CD8-positive, alpha-beta memory T cell (primary cell): Measurements from ENCODE around the gene APIP. TPM values are rescaled to one million over a fixed set of nuclear protein-coding genes. Genes with fewer than 3 reads are reported as not detected.
"Not testable (repeated sequence)": the region's sequence is repeated elsewhere in the genome, so short reads cannot be mapped to it uniquely, and the experiment has no call there.

Source experiments
- CTCF ChIA-PET: fragments of 350-600 bp; sonication (Branson Sonifier 250); formaldehyde crosslinking; loops from one replicate; lab custom pipeline; 2021; ENCODE audit warnings: antibody characterized with exemption; lab: Charles Lee
- POLR2A ChIA-PET: fragments of 350-600 bp; sonication (Branson Sonifier 250); formaldehyde crosslinking; loops from one replicate; lab custom pipeline; 2021; ENCODE audit warnings: antibody characterized with exemption; lab: Charles Lee
- DNase-seq, 5 donors: peaks; one replicate each; pipeline versions ENCODE4 v3.0.0 to v3.0.0-alpha.2; 2020 to 2022; ENCODE audit warnings: mixed read lengths in 1 of 5
- H3K27ac ChIP-seq: one replicate; pipeline ENCODE4 v1.7.0; 2013; ENCODE audit warnings: low read depth, mild to moderate bottlenecking, low read length, moderate library complexity
- H3K27me3 ChIP-seq: 2 replicates; pipeline ENCODE4 v1.7.0; 2013; ENCODE audit warnings: low read length, mild to moderate bottlenecking; ENCODE audit not compliant: insufficient read depth, poor library complexity, severe bottlenecking
- H3K36me3 ChIP-seq: 2 replicates; pipeline ENCODE4 v1.7.0; 2013; ENCODE audit warnings: mild to moderate bottlenecking, low read length, moderate library complexity; ENCODE audit not compliant: insufficient read depth
- H3K4me1 ChIP-seq: 2 replicates; pipeline ENCODE4 v1.7.0; 2013; ENCODE audit warnings: mild to moderate bottlenecking, low read length, moderate library complexity; ENCODE audit not compliant: insufficient read depth
- H3K4me3 ChIP-seq: 2 replicates; pipeline ENCODE4 v1.7.0; 2013; ENCODE audit warnings: mild to moderate bottlenecking, low read length
- H3K9me3 ChIP-seq: 2 replicates; pipeline ENCODE4 v1.7.0; 2013; ENCODE audit warnings: mild to moderate bottlenecking, low read length
- H3K27ac Mint-ChIP-seq, 8 donors: one replicate each; pipeline ENCODE4 v1.8.0; 2020 to 2021; ENCODE audit warnings: mixed read lengths in 8 of 8, mild to moderate bottlenecking in 6 of 8, inconsistent platforms in 3 of 8, moderate library complexity in 3 of 8
- H3K27me3 Mint-ChIP-seq, 2 donors: one replicate each; pipeline ENCODE4 v1.8.0; 2020 to 2021; ENCODE audit warnings: mixed read lengths in 2 of 2, mild to moderate bottlenecking in 1 of 2, moderate library complexity in 1 of 2
- H3K36me3 Mint-ChIP-seq, 3 donors: one replicate each; pipeline ENCODE4 v1.8.0; 2020 to 2021; ENCODE audit warnings: mixed read lengths in 3 of 3, inconsistent platforms in 1 of 3, mild to moderate bottlenecking in 1 of 3
- H3K4me1 Mint-ChIP-seq, 3 donors: one replicate each; pipeline ENCODE4 v1.8.0; 2020 to 2021; ENCODE audit warnings: mixed read lengths in 3 of 3, inconsistent platforms in 1 of 3, mild to moderate bottlenecking in 1 of 3
- H3K4me3 Mint-ChIP-seq, 7 donors: one replicate each; pipeline ENCODE4 v1.8.0; 2020 to 2021; ENCODE audit warnings: mixed read lengths in 7 of 7, mild to moderate bottlenecking in 6 of 7, moderate library complexity in 4 of 7, inconsistent platforms in 2 of 7
- H3K9me3 Mint-ChIP-seq, 5 donors: one replicate each; pipeline ENCODE4 v1.8.0; 2020 to 2022; ENCODE audit warnings: mixed read lengths in 5 of 5, mild to moderate bottlenecking in 3 of 5, moderate library complexity in 2 of 5, inconsistent platforms in 1 of 5
- polyA plus RNA-seq: library from polyadenylated mRNA; unstranded; fragments of 300-500 nt; fragmentation: Illumina TruSeq; gene quantifications from one replicate; pipeline ENCODE4 v1.2.3, GENCODE V29; 2021
- total RNA-seq, 2 experiments: library from RNA; stranded (reverse); gene quantifications; one replicate each; pipeline ENCODE4 v1.2.3, GENCODE V29; 2021

Gene APIP
- total and polyA plus RNA-seq, 3 experiments from 2014 or later, result 20.4 to 38.8 (median 36.4) TPM

DNA sequence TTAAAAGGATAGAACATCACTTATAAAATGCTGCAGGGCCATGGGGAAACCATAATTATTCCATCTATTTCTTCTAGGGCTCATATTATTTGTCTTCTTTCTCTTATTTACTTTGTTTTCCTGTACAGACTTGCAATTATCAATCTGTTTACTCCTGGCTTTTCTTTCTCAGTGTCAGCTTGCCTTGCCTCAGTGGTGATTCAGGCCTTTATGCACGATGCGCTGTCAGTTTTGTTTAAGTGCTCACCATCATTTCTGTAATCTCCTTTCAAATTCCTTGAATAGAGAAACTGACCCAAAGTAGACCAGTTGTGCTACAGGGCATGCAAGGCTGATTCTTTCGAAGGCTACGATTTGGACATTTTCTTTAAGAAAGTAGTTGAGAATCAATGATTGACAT is 5.0 kb upstream of the APIP start:
- Histone ChIP-seq H3K4me3 (no peak overlapping the region), H3K9me3 (no peaks in the 10 kb centered on the region), H3K36me3 (no peaks in the 10 kb centered on the region), H3K27me3 (no peaks in the 10 kb centered on the region), H3K27ac (no peak overlapping the region), H3K4me1 (peaks cover 8% of the 10 kb centered on the region)
- H3K9me3 Mint-ChIP-seq, result no peaks in the 10 kb centered on the region
- peak overlapping the region in 2 of 8 donors; percentile 5 to 8 for H3K27ac Mint-ChIP-seq
- H3K4me3 Mint-ChIP-seq, result peak overlapping the region in 1 of 7 donors; percentile 9
- H3K27me3 Mint-ChIP-seq, result no peaks in the 10 kb centered on the region
- CTCF ChIA-PET, result interaction anchor here (1.3 to 6.8 kb wide), 2 partner anchors 385 to 471 kb away, joined by 4 to 75 read pairs; no protein-coding TSS in a partner anchor
- peaks cover 20 to 38% (median 31%) of the 10 kb centered on the region in 3 donors for H3K4me1 Mint-ChIP-seq
- peaks cover 0 to 4% (median 2%) of the 10 kb centered on the region in 3 donors for H3K36me3 Mint-ChIP-seq
- POLR2A ChIA-PET, result no interaction called here
- DNase-seq, result no peak

DNA sequence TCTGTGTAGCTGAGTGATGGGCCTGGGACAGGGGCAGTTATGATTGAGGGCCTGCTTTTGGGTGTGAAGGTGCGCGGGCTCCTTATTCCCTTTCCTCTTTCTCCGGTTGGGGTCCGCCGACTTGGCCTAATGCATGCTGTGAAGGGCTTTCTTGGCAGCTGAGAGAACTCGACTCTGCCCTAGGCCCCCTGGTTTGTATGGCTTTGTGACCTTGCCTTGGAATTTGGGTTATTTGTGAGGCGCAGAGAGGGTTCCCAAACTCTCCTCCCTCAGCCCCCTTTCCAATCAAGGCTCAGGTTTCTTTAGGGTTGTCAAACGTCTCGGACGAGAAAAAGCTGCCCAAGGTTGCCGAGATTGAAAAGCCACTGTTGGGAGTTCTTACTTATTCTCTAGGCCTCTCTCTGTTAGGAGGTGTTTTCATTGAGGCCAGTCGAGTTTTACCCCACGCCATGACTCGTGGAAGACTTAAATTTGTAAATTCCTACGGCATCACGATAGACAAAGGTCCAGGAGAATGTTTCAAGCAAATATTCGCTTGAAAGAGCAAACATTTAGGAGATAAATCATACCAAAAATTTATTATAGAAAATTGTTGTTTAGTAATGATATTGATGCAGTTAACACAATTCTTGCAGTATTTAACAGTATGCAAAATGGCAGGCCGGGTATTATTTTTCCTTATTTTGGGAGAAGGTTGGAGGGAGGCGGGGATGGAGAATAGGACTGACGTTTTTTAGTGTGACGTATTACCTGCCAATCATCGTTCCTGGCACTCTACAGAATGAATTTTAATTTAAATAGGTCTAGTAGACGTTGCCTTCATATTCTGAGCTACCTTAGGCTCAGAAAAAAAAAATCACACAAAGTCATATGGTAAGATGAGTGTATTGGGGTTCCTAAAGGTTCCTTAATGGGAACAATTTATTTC is 928 bp upstream of the APIP start:
- Histone ChIP-seq H3K36me3 (no peaks in the 10 kb centered on the region), H3K27me3 (no peaks in the 10 kb centered on the region), H3K9me3 (no peaks in the 10 kb centered on the region), H3K4me3 (peak overlapping the region; percentile 93), H3K4me1 (peaks cover 28% of the 10 kb centered on the region), H3K27ac (peak overlapping the region; percentile 85)
- Mint-ChIP-seq H3K4me1 (peaks cover 36 to 60% (median 49%) of the 10 kb centered on the region in 3 donors), H3K36me3 (peaks cover 0 to 17% (median 5%) of the 10 kb centered on the region in 3 donors), H3K4me3 (peak overlapping the region; percentile 92 to 99 (median 95)), H3K9me3 (no peaks in the 10 kb centered on the region), H3K27ac (peak overlapping the region; percentile 94 to 100 (median 97)), H3K27me3 (no peaks in the 10 kb centered on the region)
- ChIA-PET CTCF (interaction anchor here (0.8 to 1.4 kb wide), 3 partner anchors 8 to 478 kb away, joined by 3 to 5 read pairs (median 3); no protein-coding TSS in a partner anchor), POLR2A (interaction anchor here (1.7 kb wide), 1 partner anchor 8 kb away, joined by 5 read pairs; no protein-coding TSS in a partner anchor)
- no peak for DNase-seq

DNA sequence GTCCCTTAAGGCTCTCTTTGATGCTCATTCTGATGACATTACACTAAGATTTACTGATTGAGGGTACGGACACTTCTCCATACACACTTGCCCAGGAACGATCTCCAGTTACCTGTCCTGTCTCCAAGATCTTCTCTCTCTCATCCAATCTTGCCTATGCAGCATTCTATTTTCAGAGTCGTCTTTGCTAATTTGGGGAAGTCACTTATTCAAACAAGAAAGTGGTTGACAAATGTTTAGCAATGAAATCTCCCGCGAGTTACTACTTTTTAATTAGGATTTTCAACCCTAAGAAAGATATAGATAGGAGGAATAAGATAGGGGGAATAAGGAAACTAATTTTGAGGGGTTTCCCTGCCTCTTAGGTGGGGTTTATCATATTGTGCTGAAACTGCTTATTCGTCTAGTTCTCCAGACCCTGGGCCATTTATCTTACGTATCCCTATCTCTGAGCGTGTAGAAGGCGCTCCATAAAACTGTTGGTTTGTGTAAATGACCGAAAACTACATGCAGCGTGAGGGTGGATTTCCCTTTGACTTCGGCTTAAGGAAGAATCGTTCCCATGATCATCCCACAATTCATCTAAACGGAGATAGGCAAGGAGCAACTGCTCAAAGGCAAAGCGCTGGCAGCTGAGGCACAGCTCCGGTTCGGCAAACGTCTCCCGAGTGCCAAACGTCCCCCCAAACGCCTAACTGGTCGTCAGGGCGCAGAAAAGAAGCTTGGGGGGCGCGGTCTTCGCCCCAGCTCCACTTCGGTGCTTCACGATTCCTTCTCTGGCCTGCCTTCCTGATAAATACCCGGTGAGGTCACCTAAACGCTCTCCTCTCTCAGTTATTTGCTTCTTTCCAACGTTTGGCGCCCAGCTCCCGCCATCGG is 804 bp downstream of the APIP start:
- H3K27me3 Mint-ChIP-seq, result no peaks in the 10 kb centered on the region
- Histone ChIP-seq H3K27me3 (no peaks in the 10 kb centered on the region), H3K4me3 (peak overlapping the region; percentile 93), H3K27ac (peak overlapping the region; percentile 85), H3K4me1 (peaks cover 28% of the 10 kb centered on the region), H3K9me3 (no peaks in the 10 kb centered on the region), H3K36me3 (no peaks in the 10 kb centered on the region)
- H3K9me3 Mint-ChIP-seq, result no peaks in the 10 kb centered on the region
- peaks cover 0 to 16% (median 5%) of the 10 kb centered on the region in 3 donors for H3K36me3 Mint-ChIP-seq
- H3K27ac Mint-ChIP-seq, result peak overlapping the region; percentile 94 to 100 (median 97)
- peaks cover 34 to 52% (median 49%) of the 10 kb centered on the region in 3 donors for H3K4me1 Mint-ChIP-seq
- ChIA-PET POLR2A (interaction anchor here (0.7 to 0.8 kb wide), 2 partner anchors 477 to 1141 kb away, joined by 3 to 4 read pairs; partner anchors contain the start of gene FBXO3), CTCF (interaction anchor here (1.0 to 1.4 kb wide), 2 partner anchors 11 to 390 kb away, joined by 3 to 5 read pairs; no protein-coding TSS in a partner anchor)
- H3K4me3 Mint-ChIP-seq, result peak overlapping the region; percentile 92 to 99 (median 95)
- DNase-seq, result peak in 1 of 5 donors; percentile 2

DNA sequence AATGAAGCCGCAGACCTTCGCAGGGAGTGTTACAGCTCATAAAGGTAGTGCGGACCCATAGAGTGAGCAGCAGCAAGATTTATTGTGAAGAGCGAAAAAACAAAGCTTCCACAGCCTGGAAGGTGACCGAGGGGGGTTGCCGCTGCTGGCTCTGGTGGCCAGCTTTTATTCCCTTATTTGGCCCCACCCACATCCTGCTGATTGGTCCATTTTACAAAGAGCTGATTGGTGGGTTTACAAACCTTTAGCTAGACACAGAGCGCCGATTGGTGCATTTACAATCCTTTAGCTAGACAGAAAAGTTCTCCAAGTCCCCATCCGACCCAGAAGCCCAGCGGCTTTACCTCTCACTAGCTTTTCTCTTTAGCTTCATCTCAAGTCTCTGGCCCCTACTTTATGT is 2.6 kb downstream of the APIP start:
- peaks cover 0 to 16% (median 5%) of the 10 kb centered on the region in 3 donors for H3K36me3 Mint-ChIP-seq
- H3K27me3 ChIP-seq, POLR2A ChIA-PET, H3K36me3 ChIP-seq, H3K27ac ChIP-seq, DNase-seq, H3K9me3 ChIP-seq, H3K27me3 Mint-ChIP-seq, H3K4me3 ChIP-seq, H3K9me3 Mint-ChIP-seq: not testable (repeated sequence)
- peaks cover 33 to 47% (median 46%) of the 10 kb centered on the region in 3 donors for H3K4me1 Mint-ChIP-seq
- peak overlapping the region in 1 of 7 donors; percentile 92 for H3K4me3 Mint-ChIP-seq
- peak overlapping the region in 1 of 8 donors; percentile 98 for H3K27ac Mint-ChIP-seq
- CTCF ChIA-PET, result interaction anchor here (0.6 kb wide), 1 partner anchor 132 kb away, joined by 3 read pairs; no protein-coding TSS in a partner anchor
- peaks cover 28% of the 10 kb centered on the region for H3K4me1 ChIP-seq

DNA sequence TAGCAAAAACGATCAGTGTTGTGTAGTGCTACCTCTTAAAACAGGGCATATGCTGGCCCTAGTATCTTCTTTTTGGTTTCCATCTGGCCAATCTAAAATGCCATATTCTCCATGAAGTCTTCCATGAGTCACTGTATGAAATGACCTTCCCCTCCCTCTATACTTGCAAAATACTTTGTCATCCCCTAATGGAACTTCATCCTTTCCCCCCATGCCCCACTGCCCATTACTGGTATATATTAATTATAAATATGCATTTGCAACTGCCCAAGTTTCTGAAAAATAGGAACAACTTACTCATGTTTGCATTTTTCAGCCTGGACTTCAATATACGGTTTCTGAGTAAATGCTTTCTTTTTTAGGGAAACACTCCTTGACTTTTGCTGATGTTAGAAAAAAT is 4.5 kb downstream of the APIP start:
- Mint-ChIP-seq H3K27ac (no peak overlapping the region), H3K9me3 (no peaks in the 10 kb centered on the region), H3K4me1 (peaks cover 19 to 30% (median 28%) of the 10 kb centered on the region in 3 donors), H3K36me3 (peaks cover 0 to 15% (median 5%) of the 10 kb centered on the region in 3 donors), H3K27me3 (no peaks in the 10 kb centered on the region), H3K4me3 (no peak overlapping the region)
- Histone ChIP-seq H3K4me3 (no peak overlapping the region), H3K9me3 (no peaks in the 10 kb centered on the region), H3K27ac (no peak overlapping the region), H3K36me3 (no peaks in the 10 kb centered on the region), H3K27me3 (no peaks in the 10 kb centered on the region), H3K4me1 (peaks cover 20% of the 10 kb centered on the region)
- POLR2A ChIA-PET, result no interaction called here
- CTCF ChIA-PET, result no interaction called here
- DNase-seq, result no peak

DNA sequence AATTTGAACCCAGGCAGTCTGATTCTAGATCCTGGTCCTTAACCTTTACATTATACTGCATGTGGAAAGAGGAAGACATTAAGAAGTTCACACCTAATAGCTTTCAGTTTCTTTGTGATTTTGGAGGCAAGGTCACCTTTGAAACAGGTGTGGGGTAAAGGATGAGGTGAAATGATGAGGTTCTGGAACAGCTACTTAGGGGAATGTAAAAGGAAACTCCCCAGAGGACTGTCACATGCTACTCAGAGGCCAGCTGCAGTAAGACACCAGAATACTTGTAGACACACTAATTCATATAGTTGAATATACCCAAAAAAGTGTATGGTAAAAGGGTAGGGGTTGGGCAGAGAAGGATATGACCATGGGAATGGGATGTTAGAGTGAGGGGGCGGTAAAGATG is 5.4 kb downstream of the APIP start:
- H3K36me3 Mint-ChIP-seq, result peaks cover 0 to 14% (median 9%) of the 10 kb centered on the region in 3 donors
- Histone ChIP-seq H3K36me3 (no peaks in the 10 kb centered on the region), H3K27ac (no peak overlapping the region), H3K9me3 (no peaks in the 10 kb centered on the region), H3K4me1 (peaks cover 20% of the 10 kb centered on the region), H3K27me3 (no peaks in the 10 kb centered on the region), H3K4me3 (no peak overlapping the region)
- DNase-seq, result no peak
- POLR2A ChIA-PET, result no interaction called here
- H3K27ac Mint-ChIP-seq, result no peak overlapping the region
- no peaks in the 10 kb centered on the region for H3K27me3 Mint-ChIP-seq
- CTCF ChIA-PET, result interaction anchor here (0.5 to 0.6 kb wide), 2 partner anchors 577 to 1118 kb away, joined by 3 read pairs; no protein-coding TSS in a partner anchor
- no peak overlapping the region for H3K4me3 Mint-ChIP-seq
- peaks cover 18 to 30% (median 23%) of the 10 kb centered on the region in 3 donors for H3K4me1 Mint-ChIP-seq
- H3K9me3 Mint-ChIP-seq, result no peaks in the 10 kb centered on the region

DNA sequence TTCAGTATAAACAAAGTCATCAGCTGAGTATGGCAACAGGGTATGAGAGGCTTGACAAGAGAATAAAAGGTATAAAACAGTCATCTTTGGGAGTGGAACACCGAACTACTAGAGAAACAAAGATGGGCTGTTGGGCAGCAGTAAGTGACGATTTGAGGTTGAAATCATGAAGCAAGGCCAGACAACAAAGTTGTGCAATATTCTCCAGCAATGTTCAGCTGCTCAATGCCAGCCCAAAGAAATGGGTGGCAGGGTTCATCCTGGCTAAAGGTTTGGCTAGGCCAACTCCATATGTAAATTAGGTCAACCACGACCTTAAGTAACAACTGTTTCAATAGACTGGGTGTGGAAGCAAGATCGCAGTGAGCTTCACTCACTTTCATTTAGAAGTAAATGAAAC is 6.2 kb downstream of the APIP start:
- Mint-ChIP-seq H3K27me3 (no peaks in the 10 kb centered on the region), H3K36me3 (peaks cover 0 to 12% (median 11%) of the 10 kb centered on the region in 3 donors), H3K27ac (no peak overlapping the region), H3K4me3 (no peak overlapping the region), H3K4me1 (peaks cover 11 to 26% (median 19%) of the 10 kb centered on the region in 3 donors), H3K9me3 (no peaks in the 10 kb centered on the region)
- no peak for DNase-seq
- ChIA-PET CTCF (interaction anchor here (1.0 kb wide), 1 partner anchor 10 kb away, joined by 4 read pairs; no protein-coding TSS in a partner anchor), POLR2A (interaction anchor here (0.6 kb wide), 1 partner anchor 8 kb away, joined by 3 read pairs; no protein-coding TSS in a partner anchor)
- Histone ChIP-seq H3K27me3 (no peaks in the 10 kb centered on the region), H3K4me3 (no peak overlapping the region), H3K36me3 (no peaks in the 10 kb centered on the region), H3K4me1 (peaks cover 14% of the 10 kb centered on the region), H3K9me3 (no peaks in the 10 kb centered on the region), H3K27ac (no peak overlapping the region)
